Umbilical cord (tissue), 2 donors: ENCODE data around the gene DENND2C. TPM values are rescaled to one million over a fixed set of nuclear protein-coding genes. Genes with fewer than 3 reads are reported as not detected.
A peak's percentile ranks its signal among the peaks of the same experiment; 100 is the strongest.
"Not testable (repeated sequence)": the region's sequence is repeated elsewhere in the genome, so short reads cannot be mapped to it uniquely, and the experiment has no call there.

Experiments
- DNase-seq: peaks from one replicate; pipeline ENCODE4 v3.0.0-alpha.2; 2015; ENCODE audit warnings: low spot score
- total RNA-seq: library from RNA; depleted of rRNA; stranded (reverse); fragments of >200 nt; gene quantifications from one replicate; pipeline ENCODE4 v1.2.3, GENCODE V29; 2014; ENCODE audit warnings: low replicate concordance; ENCODE audit not compliant: insufficient read depth

Gene DENND2C
- total RNA-seq, 1 donor from 2014 or later = 10.8 TPM

DNA sequence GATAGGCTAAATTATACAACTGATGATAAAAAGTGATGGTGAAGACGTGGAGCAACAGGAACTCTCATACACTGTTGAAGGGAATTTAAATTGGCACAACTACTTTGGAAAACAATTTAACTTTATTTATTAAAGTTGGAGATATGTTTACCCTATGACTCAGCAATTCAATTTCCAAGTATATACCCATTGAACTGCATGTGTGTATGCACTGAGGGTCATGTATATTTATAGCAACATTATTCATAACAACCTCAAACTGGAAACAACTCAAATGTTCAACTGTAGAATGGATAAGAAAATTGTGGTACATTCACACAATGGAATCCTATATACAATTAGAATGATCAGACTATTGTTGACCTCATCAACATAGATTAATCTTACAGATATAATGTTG is 71.9 kb downstream of the DENND2C start:
- no peak for DNase-seq

GRCh38 chr1:114595602-114596001 is 74.2 kb downstream of the DENND2C start:
- DNase-seq = peak; percentile 13

DNA sequence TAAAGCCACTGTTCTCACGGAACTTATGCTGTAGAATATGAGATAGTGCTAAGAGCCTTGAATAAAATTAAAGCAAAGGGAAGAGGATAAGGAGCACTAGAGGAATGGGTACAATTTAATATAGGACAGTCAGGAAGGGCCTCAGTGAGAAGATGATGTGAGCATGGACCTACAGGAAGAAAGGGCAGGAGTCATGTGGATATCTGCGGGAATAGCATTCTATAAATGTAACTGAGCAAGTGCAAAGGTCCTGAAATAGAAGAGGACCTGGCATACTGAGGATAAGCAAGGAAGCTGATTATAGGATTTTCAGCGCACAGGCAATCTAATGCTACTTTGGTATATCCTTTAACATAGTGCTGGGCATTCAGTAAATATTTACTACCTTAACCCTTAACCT is 75.8 kb downstream of the DENND2C start:
- no peak for DNase-seq

DNA sequence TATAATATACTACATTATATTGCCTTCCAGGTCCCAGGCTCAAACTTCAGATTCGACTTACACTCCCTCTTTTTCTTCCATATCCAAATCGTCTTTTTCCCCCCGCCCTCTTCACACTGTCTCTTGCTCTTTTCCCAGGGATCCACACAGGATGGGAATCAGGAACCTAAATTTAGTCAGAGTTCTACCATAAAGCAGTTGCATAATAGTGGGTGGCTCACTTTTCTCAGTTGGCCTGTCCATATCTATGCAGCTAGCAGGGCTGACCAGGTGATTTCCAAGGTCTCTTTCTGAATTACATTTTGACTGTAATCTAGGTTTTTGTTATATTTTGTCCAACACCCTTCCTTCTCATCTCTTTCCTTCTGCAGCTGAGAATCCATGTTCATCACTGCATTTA is 80.7 kb downstream of the DENND2C start:
- DNase-seq = no peak

GRCh38 chr1:114588196-114588689 is 81.6 kb downstream of the DENND2C start:
- DNase-seq = no peak

DNA sequence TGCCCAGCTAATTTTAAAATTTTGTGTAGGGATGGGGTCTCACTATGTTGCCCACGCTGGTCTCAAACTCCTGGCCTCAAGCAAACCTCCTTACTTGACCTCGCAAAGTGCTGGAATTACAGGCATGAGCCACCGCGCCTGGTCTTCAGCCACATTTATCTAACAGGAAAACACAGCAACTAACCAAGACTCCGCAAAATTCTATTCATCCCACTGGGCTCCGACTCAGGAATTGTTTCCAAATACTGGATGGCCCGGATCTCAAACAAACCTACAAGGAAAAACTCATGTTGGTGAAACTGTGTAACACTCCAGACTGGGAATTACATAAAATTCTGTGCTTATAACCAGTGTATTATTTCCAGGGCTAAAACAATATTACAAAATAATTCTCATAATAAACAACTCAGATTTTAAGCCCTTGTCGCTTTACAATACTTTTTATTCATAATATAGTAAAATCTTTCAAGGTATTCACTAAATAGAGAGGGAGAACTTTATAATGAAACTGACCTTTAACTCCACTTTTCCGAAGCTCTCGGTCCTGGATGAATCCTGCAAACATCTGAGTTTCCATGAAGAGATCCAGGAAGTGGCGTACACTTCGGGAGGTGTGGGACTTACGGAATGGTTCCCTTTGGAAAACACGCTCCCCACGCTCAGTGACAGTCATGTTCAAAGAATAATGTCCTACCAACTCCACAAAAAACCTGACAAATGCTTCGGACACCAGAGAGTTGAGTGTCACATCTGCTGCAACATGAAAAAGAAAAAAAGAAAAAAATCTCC is 82.5 kb downstream of the DENND2C start:
- no peak for DNase-seq

DNA sequence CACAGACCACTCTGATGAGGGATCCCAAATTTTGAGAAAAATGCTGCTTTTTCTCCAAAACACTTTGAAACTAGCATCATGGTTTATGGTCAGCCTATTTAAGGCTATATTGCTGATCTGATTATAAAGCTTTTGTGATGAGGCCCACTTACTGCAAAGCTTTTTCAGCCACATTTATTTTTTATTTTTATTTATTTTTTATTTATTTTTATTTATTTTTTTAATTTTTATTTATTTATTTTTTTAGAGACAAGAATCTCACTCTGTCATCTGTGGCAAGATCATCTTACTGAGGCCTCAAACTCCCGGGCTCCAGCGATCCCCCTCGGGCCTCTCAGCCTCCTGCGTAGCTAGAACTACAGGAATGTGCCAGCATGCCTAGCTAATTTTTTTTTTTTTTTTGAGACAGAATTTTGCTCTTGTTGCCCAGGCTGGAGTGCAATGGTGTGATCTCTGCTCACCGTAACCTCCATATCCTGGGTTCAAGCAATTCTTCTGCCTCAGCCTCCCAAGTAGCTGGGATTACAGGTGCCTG is 83.3 kb downstream of the DENND2C start:
- no peak for DNase-seq

GRCh38 chr1:114585231-114585630 is 84.6 kb downstream of the DENND2C start:
- DNase-seq = no peak

GRCh38 chr1:114581335-114582287 is 88.2 kb downstream of the DENND2C start, which contains the start of gene BCAS2:
Gene BCAS2, minus strand, starts transcription at chr1:114581615. Its CDS starts 24 bp downstream, at chr1:114581591.
- DNase-seq = peak; percentile 99

DNA sequence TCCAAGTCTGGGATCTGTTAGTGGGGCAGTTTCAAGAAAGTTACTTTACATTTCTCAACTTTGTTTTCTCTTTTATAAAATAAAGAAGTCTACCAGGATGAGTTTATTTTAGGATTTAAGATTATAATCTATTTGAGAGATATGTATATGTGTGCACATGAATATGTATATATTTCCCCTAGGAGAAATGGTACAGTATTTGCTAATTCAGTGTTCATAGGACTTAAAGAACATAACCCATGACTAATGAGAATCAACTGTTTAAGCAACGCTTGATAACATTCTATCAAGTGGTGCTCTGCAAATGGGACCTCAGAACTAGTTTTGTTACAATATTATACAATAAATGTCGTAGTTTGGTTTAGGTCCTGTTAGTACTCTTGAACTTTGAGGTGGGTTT is 95.5 kb downstream of the DENND2C start:
- no peak for DNase-seq

DNA sequence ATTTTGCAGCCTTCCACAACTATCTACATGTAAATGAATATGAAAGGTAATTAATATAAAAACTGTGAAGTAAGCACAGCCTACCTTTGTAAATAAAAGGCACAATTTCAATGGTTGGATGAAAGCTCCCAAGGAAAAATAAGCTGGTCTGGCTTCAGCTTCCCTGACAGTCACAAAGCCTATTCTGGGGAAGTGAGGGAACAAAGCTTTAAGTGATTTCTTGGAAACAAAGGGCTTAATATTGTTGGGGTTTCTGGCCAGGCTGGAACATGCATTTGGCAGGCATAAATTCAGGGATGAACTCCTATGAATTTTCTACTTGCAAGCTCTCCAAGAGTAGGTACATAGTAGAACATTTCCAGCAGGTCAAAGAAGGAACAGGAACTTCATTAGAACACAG is 105.7 kb downstream of the DENND2C start:
- DNase-seq = no peak

DNA sequence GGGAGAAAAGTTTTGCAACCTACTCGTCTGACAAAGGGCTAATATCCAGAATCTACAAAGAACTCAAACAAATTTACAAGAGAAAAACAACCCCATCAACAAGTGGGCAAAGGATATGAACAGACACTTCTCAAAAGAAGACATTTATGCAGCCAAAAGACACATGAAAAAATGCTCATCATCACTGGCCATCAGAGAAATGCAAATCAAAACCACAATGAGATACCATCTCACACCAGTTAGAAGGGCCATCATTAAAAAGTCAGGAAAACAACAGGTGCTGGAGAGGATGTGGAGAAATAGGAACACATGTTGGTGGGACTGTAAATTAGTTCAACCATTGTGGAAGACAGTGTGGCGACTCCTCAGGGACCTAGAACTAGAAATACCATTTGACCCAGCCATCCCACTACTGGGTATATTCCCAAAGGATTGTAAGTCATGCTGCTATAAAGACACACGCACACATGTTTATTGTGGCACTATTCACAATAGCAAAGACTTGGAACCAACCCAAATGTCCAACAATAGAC is 106.8 kb downstream of the DENND2C start:
- not testable (repeated sequence) for DNase-seq

- no peak for DNase-seq
Measured at GRCh38 chr1:114561333-114561732, 108.5 kb downstream of the DENND2C start.

- DNase-seq = no peak
Measured at GRCh38 chr1:114559356-114559755, 110.5 kb downstream of the DENND2C start.

- peak; percentile 9 for DNase-seq
Measured at GRCh38 chr1:114558544-114558943, 111.3 kb downstream of the DENND2C start.

- DNase-seq = no peak
Measured at GRCh38 chr1:114554577-114554976, 115.3 kb downstream of the DENND2C start.

DNA sequence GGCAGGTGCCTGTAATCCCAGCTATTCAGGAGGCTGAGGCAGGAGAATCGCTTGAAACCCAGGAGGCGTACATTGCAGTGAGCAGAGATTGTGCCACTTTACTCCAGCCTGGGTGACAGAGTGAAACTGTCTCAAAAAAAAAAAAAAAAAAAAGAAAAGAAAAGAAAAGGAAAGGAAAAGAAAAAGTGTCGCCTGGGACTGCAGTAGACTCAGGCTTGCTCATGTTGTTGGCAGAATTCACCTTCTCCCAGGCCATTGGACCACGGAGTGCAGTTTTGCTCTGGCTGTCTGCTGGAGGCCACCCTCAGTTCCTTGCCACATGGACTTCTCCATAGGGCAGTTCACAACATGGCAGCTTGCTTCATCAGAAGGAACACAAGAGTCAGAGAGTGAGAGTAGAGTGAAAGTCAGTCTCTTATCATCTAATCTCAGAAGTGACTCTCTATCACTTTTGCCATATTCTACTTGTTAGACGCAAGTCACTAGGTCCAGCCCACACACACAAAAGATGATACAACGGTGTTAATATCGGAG is 117.7 kb downstream of the DENND2C start:
- DNase-seq = no peak

- DNase-seq = no peak
Measured at GRCh38 chr1:114551400-114551799, 118.4 kb downstream of the DENND2C start.

DNA sequence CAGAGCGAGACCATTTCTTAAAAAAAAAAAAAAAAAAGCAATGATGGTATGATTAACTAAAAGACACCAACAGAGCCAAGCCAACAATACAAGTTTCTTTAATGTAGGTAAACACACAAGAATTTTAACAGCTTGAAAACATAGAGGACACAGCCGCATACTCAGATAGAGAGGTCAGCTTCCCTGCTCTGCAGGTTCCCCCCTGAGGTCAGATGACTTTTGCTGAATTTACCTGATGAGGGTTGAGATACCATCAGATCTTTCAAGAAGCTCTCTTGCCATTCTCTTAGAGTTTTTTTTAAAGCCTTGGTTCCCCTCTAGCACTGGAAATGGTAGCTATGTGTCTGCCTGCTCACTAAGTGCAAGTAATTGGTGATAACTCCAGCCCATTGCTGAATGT is 119.5 kb downstream of the DENND2C start:
- no peak for DNase-seq

DNA sequence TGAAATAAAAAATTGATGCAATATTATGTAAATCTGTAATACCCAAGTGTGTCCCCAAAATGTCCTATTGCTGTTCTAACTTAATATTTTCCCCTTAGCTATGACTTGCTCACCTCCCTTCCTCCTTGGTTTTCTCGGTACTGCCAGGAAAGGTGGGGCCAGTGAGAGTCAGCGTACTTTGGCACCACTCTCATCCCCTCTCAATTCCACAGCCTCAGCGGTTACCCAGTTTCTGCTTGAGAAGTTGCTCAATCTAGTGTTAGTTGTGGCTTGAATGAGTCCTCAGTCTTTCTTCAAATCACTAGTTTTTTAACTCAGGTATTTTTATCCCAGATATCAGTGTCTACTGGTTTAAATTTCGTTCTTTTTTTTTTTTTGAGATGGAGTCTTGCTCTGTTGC is 120.7 kb downstream of the DENND2C start:
- no peak for DNase-seq

GRCh38 chr1:114547076-114547475 is 122.8 kb downstream of the DENND2C start:
- peak; percentile 80 for DNase-seq
